LHCN-M2 (cell line): ENCODE data around the gene LARP1. TPM values are rescaled to one million over a fixed set of nuclear protein-coding genes. Genes with fewer than 3 reads are reported as not detected.
"Not testable (repeated sequence)": the region's sequence is repeated elsewhere in the genome, so short reads cannot be mapped to it uniquely, and the experiment has no call there.

Experiments
- DNase-seq: peaks from one replicate; pipeline ENCODE4 v3.0.0-alpha.2; 2012; ENCODE audit warnings: low read depth
- polyA plus RNA-seq: library from polyadenylated mRNA; unstranded; fragments of >200 nt; gene quantifications from one replicate; pipeline ENCODE4 v1.2.1, GENCODE V29; 2012; ENCODE audit warnings: missing spikeins
- total RNA-seq: library from RNA; depleted of rRNA; stranded (reverse); fragments of >200 nt; gene quantifications from 2 replicates; pipeline ENCODE4 v1.2.3, GENCODE V29; 2014; rRNA removed

The LARP1 gene
- 67.6 and 95.2 TPM in 2 replicates for total RNA-seq
- 73.5 TPM for polyA plus RNA-seq

DNA sequence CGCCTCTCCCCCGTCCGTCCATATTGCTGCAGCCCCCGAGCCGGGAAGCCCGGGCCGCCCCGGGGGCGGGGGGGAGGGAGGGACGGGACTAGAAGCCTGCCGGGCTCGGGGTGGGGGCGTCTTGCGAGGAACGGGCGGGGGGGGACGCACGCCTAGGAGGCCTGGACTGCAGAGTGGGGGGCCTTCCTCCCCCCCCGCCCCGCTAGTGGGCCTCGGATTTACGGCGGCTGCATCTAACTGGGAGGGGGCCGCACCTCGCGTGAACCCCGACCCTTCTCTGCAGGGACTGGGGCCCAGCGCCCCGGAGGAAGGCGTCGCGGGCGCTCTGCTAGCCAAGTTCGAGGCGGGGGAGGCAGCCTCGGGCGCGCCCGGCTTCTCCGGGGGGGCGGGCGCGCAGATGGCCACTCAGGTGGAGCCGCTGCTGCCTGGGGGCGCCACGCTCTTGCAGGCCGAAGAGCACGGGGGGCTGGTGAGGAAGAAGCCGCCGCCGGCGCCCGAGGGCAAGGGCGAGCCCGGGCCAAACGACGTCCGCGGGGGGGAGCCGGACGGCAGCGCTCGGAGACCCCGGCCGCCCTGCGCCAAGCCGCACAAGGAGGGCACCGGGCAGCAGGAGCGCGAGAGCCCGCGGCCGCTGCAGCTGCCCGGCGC is at the start of gene LARP1:
TSS of gene LARP1 (plus strand) at position 17 of the 648 bp plus-strand sequence. CDS start at position 398, 381 bp downstream.
- peak; percentile 31 for DNase-seq

DNA sequence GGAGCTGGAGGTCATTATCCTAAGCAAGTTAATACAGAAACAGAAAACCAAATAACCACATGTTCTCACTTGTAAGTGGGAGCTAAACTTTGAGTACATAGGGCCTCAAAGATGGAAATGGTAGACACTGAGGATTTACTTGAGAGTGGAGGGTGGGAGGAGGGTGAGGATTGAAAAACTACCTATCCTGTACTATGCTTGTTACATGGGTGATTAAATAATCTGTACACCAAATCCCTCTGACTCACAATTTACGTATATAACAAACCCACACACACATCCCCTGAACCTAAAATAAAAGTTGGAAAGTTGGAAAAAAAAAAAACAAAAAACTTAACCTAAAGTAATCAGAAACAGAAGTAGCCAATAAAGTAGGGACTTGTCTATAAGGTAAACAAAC is 48.8 kb upstream of the LARP1 start:
- no peak for DNase-seq

DNA sequence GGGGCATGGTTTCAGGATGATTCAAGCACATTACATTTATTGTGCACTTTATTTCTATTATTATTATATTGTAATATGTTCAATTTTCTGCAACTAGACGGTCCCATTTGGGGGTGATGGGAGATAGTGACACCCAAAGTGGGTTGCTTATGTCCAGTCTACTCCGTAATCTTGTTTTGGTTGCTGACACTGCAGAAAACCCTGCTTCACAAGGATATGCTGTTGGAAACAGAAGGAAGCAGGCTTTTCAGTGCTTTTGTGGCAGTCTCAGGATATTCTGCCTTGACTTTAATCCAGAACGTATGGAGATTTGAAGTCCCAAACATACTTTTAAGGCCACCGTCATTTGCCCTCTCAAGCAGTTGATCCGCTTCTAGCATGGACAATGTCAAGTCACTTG is 47.5 kb upstream of the LARP1 start:
- no peak for DNase-seq

DNA sequence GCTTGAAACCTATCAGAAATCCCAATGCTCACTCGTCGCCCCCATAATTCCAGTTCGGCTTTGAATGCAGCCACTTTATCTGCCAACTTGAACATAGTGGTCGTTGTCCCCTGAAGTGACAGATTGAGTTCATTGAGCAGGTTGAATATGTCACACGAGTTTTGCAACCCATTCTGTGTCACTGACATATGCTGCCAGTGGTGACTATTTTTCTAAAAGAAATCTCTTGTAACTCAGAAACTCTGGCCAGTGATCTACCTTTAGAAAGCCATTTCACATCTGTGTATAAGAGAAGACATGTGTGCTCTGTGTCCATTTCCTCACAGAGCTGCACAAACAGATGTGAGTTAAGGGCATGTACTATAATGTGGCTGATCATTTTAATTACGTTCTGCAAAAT is 47.0 kb upstream of the LARP1 start:
- DNase-seq = no peak

DNA sequence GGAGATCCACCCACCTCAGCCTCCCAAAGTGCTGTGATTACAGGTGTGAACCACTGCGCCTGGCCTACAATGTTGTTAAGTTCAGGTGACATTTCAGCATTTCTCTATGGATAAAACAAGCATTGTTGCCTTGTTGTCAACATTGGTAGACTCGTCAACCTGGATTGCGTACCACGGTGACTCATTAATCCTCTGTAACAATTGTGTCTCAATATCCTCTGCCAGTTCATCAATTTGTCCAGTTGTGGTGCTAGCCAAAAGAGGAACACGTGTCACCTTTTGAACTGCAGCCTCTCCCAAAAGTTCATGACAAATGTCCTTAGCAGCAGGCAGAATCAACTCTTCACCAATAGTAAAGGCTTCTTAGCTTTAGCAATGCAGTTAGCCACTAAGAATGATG is 46.3 kb upstream of the LARP1 start:
- peak; percentile 72 for DNase-seq

DNA sequence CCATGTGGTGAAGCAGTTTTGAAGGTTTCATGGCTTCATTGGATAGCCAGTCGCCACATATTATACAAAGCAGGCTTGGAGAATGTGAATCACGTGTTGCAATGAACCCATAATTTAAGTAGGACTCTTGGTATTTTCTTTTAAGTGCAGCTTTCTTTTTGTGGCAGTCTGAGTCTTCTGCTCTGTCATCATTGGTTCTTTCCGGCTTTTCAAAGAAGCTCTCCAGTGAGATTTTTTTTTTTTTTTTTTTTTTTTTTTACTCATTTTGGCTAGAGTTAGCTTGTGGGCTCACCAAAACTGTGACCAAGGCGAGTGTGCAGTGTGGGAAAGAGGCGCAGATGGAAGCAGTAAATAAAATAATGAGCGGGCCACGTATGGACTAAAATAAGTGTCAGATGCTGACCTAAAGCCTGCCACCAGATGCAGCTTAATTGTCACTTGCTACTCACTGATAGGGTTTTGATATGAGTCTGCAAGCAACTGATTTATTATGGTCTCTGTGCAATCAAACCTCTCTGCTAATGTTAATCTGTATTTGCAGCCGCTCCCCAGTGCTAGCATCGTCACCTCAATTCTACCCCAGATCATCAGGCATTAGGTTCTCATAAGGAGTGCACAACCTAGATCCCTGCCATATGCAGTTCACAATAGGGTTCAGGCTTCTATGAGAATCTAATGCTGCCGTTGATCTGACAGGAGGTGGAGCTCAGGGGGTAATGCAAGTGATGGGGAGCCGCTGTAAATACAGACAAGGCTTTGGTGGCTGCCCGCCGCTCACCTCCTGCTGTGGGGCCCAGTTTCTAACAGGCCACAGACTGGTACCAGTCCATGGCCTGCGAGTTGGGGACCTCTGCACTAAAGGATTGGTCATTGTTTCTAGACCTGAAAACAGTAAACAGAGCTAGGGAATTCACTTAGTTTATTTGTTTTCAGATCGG is 45.5 kb upstream of the LARP1 start:
- no peak for DNase-seq

DNA sequence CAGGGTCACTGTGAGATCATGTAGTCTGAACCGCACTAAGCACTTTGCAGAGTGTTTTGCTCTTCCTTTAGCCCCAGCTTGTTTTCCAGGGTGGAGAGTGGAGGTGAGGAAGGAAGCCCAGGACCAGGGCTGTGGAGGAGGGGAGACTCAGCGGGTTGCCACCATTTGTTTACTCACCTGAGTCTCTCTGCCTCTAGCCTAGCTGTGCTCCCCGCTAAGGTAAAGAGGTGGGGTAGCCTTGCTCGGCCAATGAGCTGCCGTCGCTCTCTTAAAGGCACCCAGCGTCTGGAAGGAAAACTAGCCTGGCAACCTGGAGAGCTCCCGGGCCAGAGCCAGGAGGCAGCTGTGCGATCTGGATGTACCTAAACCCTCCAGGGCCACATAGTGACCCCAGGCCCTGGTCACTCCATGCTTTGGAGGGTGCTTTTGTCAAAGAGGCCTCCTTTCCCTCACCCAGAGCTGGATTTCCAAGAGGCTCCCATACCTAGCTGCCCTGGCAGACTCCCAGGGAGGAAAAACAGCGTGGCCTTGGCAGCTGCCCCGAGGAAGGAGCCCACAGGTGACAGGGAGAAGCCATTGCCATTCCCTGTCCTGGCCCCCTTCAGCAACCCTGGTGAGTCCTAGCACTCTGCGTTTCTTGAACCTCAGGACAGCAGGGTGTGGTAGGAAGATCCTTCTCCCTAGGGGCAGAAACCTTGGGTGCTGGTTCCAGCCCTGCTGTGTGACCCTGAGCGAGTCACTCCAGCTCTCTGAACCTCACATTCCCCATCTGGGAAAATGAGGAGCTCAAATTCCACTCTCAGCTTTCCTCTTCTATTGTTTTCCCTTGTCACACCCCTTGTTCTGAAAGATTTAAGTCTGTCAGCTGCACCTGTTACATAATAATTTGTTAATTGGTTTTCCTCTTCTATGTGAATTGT is 42.4 kb upstream of the LARP1 start:
- peak; percentile 73 for DNase-seq

DNA sequence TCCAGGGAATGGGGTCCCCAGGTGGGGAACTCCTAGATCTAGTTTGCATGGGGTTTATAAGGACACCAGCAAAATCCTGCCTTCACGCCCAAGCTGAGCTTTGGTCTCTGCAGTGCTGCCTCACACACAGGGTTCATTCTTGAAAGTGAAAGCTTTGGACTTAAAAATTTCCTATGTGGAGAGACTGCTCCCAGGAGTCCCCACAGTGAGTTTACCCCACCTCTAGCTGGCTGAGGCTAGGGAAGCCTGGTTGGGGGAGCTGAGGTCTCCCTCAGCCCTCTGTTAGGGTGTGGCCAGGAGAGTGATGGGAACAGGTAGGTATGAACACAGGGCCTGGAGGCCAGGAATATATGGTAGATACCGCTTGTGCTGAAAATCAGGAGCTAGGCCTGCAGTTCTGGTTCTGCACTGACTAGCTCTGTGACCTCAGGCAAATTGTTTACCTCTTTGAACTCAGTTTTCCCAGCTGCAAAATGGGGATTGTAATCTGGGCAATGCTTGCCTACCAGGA is 41.5 kb upstream of the LARP1 start:
- DNase-seq = peak; percentile 20

DNA sequence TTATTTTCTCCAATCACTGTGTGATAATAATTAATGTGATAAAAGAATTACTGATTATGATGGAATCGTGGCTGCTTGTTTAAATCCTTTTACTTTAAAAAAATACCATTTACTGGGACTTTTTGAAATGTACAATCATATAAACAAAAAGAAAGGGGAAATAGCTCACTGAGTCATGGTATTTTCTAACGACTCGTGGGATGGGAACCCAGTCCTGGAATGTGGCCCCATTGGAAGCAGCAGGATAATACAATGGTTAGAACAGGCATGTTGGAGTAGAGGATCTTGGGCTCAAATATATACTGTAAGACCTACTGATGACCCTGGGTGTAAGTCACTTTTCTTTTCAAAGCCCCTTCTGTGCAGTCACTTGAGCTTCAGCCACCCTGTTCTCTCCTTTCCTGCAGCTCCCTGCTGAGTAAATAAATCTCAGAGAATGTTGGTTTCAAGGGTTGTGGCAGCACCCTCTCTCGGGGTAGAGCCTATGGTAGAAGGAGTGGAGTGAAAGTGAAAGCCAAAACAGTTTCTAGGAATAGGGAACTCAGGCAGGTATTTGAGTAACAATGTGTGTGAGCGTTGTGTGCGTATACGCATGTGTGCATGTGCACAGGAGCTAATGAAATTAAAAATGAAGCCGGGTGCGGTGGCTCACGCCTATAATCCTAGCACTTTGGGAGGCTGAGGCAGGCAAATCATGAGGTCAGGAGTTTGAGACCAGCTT is 40.8 kb upstream of the LARP1 start:
- DNase-seq = peak; percentile 36

DNA sequence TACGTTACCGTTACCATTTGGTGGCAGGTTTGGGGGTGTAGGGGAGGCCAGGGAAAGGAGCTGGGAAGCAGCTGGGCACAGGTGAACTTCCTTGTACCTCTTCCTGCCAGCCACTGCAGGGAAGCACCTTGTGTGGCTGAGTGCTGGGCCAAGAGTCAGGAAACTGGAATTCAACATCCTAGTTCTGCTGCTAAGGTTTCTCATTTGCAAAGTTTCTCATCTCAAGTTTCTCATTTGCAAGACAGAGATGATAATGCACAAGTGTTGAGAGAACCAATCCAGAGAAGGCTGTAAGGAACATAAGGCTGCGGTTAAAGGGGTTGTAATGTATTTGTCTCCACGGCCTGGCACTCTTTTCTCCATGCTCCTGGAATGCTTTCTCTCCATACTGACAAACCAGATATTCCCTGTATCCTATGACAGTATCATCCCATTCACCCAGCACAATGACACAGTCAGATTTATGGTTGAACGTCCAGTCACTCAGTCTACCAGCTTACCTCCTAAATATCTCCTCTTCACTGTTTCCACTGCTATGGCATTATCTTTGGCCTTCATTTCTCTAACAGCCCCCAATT is 33.6 kb upstream of the LARP1 start:
- no peak for DNase-seq

DNA sequence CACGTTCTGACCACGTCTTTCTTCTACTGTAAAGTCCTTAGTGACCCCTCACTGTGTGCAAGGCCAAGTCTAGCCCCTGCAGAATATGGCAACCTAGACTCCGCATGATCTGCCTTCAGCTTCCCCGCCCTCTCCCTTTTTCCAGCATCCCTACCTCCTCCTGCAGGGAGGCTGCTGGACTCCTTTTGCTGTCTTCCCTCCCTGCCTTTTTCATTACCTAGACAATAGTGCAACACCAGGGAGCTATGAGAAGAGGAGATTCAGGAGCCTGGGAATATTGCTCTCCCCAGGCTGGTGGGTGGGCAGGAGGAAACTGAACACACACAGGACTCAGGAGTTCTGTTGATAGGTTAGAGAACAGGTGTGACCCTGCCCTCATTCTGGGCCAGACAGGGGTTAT is 33.1 kb upstream of the LARP1 start:
- no peak for DNase-seq

DNA sequence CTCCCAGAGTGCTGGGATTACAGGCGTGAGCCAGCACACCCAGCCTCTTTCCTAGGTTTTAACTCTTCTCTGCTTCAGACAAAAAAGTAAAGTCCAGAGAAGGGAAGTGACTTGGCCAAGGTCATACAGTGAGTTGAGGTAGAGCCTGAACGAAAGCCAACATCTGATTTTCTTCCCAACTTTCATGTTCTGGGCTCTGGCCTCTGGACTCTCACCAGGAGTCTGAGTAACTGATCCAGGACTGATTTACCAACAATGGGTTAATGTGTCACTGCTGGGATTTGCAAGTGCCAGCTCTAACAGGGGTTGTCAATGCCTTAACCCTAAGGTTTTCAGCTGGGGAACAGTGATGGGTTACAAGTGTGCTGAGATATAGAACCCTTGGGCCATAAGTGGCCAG is 32.2 kb upstream of the LARP1 start:
- no peak for DNase-seq

DNA sequence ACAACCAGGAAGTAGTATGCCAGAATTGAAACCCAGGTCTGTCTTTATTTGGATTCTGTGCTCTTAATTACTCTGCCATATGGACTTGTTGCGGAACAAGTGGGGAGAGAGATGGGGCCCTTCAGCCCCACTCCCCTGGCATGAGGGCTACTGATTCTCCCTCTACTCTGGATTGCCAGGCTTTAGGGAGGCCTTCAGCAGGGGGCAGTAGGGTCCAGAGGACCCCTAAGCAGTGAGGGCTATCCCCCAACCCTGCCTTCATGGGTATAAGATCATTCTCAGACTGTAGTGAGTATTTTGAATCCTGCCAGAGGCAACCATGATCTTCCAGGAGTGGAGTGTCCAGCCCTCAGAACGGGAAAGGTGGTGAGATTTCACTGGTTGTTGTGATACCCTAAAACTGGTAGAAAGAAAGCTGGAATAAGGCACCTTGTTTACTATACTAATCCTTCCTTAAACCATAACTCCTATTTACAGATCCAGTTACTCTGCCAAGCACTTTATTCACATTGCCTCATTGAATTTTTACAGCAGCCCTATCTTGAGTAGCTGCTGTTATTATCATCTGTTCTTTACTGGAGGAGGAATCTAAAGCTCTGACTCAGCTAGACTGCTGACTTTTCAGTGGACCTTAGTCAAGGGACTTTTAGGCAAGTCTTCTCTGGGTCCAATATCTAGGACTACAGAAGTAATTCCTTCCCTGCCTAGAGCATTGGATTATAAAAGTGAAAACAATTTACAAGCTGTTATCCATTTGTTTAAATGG is 31.3 kb upstream of the LARP1 start:
- DNase-seq = peak; percentile 40

DNA sequence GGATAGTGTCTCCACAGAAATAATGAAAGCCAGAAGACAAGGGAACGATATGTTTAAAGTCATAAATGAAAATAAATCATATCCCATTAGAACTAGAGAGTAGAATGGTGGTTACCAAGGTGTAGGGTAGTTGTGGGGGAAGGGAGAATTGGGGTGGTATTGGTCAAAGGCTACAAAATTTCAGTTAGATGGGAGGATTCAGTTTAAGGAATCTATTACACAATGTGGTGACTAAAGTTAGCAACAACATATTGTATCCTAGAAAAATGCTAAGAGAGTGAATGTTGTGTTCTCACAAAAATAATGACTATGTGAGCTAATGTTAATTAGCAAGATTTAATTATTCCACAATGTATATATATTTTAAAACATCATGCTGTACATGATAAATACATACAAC is 27.8 kb upstream of the LARP1 start:
- DNase-seq = no peak

DNA sequence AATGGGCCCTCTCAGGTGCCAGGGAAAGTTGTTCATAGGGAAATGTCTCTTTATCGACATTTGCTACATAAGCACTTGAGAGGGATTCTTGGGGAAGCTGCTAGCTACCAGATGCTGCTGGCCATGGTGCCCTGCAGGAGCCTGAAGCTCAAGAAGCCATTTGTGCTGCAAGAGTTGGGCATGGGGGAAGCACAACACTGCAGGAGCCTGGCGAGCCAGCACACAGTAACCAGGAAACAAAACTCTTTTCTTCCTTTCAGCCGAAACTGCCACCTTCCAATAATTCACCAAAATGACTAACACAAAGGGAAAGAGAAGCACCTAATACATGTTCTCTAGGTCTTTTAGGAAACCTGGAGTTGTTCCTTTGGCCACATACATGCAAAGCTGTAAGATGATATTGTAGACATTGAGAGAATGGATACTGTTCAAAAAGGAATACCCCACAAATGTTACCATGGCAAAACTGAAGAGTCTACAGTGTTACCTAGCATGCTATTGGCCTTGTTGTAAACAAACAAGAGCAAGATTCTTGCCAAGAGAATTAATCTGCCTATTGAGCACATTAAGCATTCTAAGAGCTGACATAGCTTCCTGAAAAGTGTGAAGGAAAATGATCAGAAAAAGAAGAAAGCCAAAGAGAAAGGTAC is 26.1 kb upstream of the LARP1 start:
- no peak for DNase-seq

DNA sequence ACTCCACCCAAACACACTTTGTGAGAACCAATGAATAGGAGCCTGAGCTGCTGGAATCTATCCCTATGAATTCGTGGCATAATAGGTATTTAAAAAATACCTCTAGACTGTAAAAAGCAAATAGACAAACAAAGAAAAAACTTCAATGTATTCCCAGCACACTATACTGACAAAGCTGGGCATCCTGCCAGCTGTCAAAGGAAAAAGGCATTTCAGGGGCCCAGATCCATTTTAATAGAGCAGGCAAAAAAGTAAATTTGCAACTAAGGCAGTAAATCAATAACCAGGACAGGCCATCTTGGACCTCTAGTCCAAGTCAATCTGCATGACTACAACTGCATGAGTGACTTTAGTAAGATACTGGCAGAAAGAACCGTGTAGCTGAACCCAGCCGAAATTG is 25.6 kb upstream of the LARP1 start:
- no peak for DNase-seq

DNA sequence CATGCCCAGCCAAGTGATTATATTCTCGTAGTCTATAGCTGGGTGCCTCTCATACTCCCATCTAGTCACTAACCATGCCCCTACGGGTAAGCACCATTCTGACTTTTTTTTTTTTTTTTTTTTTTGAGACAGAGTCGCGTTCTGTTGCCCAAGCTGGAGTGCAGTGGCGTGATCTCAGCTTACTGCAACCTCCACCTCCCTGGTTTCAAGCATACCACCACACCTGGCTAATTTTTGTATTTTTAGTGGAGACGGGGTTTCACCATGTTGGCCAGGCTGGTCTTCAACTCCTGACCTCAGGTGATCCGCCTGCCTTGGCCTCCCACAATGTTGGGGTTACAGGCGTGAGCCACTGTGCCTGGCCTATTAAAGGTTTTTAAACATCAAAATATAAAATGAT is 24.4 kb upstream of the LARP1 start:
- not testable (repeated sequence) for DNase-seq

DNA sequence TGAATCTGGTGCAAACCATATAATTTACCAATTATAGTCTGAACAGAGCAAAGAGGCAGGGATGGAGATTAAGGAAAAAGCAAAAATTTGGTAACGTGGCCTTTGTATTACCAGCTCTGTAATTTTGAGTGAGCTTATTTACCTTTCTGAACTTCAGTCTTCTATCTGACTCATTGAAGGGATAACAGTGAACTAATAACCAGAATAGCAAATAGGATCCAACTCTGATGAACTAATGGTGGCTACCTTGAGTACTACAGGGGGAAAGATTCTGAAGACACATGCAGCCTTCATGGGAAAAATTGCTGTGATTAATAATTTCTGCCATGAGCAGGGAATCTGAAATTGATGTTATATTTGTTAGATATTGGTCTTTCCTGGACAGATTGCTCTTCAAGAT is 23.0 kb upstream of the LARP1 start:
- DNase-seq = no peak
